GDM1 (cell line): ENCODE measurements around the gene MMP20.

ENCODE experiments used
- DNase-seq: peaks from one replicate; lab custom pipeline; 2025; lab: John Stamatoyannopoulos, UW

Gene MMP20

DNA sequence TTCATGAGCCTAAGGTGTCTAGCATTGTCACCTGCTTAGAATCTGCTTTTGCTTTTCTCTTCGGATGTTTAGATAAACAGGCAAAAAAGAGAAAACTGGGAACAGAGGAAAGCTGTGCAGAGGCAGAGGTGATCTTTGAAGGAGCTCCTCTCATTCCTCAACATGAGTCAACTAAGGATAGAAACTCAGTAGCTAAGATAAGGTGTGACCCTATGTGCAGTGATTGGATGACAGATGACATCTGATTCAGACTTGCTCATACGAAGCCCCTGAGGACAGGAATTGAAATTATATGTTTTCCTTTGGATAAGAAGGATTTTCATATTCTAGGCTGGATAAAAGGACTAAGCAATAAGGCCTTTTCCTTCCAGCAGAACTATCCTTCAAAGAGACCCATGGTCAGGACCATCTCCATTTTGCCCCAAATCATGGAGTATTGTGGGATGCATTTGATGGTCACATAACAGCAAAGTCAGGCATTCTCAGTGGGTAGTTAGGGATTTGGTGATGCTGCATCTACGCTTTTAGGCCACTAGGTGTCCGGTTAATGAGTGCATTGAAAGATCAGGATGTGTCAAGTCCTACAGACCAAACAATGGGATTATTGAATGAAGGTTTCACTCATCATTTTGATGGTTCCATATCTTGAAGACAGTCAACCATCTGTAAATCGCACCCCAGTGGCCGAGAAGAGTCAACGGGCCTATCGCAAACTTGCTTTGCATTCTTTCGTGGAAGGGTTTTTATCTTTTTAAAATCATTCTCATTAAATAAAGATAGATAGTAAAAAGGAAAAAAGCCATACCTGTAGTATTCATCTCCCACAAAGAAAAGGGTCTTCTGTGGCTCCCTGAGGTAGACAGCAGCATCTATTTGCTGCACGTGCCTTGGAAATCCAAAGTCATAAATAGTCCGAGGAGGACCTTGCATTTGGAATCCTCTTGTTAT lies 32.2 kb downstream of the MMP20 start:
- no peak for DNase-seq

DNA sequence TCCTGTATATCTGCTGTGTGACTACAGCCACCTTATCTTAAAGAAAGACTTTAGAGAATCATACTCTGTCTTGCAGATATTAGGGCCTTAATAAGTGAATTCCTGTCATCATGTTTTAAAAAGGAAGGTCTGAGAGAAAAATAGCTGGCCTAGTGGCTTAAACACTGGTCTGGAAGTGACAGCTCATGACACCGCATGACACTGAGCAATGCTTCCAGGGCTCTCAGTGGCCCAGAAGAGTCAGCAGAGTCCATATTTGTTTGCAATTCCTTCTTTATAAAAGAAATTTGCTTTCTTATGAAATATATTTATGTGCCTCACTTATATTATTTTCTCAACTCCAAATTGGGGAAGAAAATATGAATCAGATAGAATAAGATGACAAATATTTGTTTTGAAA lies 33.0 kb downstream of the MMP20 start:
- no peak for DNase-seq

DNA sequence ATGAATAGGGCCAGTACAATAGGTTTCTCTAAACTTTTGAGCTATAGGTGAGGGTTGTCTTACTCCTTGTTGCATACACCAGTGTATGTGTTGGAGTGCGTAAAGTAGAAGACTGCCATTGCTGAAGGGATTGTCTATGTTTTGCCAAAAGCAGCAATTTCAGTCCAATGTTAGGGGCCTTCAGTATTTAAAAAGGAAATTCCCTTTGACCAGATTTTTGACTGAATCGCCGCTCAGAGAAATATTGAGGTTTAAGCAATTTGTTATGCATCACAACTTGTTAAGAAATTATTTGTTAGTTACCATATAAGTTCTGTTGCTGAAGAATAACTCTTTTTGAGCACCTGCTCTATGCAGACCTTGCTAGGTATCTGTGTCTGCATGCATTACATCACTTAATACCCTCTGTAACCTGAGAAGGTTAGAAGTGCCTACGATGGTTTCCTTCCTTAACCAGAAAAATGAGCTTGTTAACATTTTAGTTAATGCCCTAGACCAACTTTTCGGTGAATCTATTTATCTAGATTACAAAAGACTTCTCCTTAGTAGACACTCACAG lies 33.9 kb downstream of the MMP20 start:
- no peak for DNase-seq

DNA sequence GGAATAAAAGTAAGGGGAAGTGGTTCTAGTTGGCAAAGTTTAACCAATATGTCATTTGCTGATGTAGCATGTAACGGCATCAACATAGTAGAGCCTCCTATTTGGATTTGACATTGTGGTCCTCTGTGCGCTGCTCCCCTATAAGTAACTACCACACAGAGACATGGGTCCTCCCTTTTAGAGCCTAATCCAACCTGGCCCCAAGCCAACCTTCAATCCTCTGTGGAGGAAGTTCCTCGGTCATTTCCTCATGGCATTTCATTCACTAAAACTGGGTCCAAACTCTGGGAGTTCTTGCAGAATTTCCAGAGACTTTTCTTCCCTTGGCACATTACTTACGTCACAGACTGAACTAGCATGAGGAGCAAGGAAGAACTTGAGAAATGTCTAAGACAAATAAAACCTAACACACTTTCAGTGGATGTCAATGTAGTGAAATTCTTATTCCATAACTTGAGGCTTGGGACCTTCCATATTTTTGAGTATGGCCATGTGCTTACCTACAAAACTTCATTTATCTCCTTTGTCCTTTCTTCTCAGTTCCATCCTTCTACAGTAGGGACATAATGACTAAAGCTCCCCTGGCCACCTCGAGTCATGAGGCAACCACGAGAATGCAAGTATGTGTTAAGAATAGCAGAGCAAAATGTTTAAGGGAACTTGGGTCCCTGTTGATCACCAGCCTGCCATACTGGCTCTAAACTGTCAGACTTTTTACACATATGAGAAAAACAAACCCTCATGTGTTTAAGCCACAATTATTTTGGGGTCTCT lies 34.7 kb downstream of the MMP20 start:
- DNase-seq: peak; percentile 10

DNA sequence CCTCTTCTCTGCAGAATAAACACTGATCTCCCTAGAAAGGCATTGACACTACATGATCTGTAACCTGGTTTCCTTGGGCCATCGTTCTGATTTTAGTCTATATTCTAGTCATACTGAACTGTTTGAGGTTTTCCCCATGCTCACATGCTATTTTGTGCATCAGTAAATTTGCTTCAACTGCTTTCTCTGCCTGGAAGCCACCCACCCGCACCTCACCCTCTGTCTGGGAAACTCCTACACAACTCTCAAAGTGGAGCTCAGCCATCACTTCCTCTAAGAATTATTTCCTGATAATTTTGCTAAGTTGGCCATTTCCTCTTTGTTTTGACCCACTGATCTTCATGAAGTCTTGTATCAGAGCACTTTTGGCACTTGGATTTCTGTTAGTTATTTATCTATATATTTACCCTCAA lies 36.1 kb downstream of the MMP20 start:
- DNase-seq: no peak

DNA sequence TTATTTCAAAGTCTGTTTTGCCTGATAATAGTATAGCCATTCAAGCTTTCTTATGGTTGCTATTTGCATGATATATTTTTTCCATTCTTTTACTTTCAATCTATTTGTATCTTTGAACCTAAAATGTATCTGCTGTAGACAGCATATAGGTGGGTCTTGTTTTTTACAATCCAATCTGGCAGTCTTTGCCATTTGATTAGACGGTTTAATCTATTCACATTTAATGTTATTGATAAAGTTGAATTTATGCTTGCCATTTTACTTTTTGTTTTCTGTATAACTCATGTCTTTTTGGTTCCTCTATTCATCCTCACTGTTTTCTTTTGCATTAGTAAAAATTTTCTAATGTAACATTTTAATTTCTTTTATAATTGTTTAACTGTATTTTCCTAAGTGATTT lies 37.4 kb downstream of the MMP20 start:
- no peak for DNase-seq

DNA sequence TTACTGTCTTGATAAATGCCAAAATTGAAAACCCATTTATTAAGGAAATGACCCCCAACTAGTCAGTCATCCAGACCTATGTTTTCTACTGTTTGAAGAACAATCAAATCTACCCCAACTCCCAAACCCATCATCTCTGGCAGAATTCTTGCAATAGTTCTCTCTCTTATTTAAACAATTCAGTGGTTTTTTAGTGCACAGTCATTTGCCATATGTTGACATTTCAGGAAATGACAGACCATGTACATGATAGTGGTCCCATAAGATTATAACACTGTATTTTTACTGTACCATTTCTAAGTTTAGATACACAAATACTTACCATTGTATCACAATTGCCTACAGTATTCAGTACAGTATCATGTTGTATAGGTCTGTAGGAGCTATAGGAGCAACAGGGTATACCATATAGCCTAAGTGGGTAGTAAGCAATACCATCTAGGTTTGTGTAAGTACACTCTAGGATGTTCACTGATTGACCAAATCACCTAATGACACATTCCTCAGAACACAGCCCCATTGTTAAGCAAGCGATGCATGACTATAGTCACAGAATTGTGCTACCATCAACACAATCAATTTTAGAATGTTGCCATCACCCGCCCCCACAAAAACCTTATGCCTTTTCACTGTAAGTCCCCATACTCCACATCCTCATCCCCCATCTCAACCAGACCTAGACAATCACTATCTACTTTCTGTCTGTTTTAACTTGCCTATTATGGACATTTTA lies 41.8 kb downstream of the MMP20 start:
- no peak for DNase-seq

DNA sequence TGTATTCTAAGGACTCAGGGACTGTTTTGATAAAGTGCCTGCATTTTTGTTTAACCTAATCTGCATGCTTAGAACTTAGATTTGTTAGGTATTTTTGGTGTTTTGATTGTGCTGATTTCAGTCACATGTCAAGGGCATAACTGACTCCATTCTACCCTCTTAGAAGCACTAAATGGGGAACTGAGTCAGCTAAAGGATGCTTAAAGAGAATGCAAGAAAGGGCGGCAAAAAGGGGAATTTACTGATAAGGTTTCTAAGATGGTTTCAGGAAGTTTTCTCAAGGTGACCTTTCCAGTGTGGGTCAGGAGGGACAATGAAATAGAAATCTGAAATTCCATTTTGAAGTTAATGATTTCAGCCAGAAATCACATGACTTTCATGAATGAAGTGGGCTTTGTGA lies 43.0 kb downstream of the MMP20 start:
- no peak for DNase-seq

DNA sequence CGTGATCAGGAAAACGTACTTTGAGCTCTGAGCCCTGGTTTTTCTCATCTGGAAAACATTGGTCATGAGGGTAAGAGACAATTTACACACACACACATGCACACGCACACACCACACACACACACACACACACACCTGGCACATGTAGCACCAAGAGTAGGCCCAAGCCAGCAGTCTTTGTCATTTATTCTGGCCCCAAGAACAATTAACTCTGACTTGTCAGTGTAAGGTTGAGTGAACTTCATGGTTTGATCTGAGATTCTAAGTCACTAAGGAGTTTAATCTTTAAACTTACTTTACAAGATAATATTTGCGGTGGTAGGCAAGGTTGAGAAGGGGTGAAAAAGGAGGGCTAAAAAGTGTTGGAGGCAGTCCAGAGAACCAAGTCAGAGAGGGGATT lies 44.1 kb downstream of the MMP20 start:
- DNase-seq: no peak

DNA sequence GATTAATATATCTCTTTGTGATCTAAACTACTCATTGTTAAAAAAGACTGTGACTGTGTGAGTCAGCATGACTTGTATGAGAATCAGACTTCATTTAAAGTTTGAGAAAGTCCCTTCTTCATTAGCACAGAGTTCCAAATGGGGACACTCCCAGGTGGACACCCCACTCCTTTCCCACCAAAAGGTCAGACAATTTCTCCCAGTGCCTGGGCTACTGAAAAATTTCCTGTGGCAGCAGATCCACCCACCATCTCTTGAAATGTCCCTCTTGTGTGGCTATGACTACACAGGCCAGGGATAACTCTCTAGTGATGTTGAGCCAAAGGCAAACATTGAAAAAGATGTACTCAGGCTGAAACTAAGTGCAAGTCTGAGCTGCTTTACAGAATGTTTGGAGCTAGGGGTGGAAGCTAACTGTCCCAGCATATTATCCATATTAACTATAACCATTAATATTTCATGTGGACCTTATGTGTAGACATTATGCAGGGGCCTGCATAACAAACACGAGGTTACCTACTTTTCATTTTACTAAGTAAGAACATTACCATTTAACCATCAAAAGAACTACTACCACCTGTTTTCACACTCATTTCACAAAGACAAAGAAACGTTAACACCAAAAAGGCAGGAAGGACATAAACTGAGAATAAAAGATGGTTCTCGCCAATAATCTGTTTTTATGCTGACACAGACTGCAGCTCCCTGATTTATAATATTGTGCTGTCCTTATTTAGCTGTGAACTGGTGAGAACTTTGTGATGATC lies 44.8 kb downstream of the MMP20 start:
- no peak for DNase-seq

DNA sequence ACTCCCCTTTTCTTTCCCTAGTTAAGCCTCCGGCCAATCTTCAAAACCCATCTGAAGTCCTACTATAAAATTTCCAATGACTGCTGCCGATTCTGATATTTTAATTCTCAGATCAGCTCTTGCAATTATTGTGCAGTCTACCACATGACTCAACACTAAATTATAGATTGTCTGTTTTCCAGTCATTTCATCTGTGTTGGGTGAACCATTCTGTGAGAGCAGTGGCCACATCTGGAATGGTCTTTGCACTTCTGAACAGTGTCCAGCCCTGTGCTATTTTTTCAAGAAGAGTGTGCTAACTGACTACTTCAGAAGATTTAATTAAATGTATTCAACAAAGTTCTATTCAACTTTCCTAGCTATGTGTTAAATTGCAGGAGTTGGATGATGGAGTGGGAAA lies 47.4 kb downstream of the MMP20 start:
- DNase-seq: no peak

DNA sequence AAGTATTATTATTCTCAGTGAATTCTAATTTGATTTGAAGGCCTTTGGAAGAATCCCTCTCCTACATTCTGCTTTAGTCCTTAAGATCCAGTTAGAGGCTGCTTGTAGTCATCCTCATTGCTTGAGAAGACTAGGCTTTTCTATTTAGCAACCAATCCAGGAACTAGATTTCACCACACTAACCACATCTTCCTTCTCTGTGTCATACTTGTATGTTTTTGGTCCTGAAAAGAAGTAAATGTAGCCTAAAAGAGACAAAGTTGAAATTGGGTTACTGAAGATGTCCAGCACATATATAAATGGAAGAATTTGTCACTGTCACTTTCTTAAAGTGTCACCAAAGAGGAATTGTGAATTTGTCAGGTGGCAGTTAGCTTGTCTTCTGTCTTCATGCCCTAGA lies 48.0 kb downstream of the MMP20 start:
- DNase-seq: peak; percentile 51

DNA sequence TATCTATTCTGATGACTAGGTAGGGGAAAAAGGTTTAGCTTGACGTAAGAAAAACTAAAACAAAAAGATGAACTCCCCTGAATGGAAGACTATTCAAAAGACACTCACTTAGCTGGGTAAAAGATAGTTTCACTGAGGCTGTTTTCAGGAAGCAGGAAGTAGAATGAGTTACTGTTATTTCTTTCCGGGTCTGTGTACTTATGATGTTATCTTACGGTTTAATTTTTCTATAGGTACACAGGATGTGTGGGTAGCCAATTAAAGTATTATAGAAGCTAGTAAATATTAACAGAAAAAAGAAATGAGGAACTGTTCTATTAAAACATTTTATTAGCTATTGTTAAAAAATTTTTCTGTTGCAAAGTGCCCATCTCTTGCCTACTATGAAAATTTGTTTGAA lies 48.8 kb downstream of the MMP20 start:
- no peak for DNase-seq

DNA sequence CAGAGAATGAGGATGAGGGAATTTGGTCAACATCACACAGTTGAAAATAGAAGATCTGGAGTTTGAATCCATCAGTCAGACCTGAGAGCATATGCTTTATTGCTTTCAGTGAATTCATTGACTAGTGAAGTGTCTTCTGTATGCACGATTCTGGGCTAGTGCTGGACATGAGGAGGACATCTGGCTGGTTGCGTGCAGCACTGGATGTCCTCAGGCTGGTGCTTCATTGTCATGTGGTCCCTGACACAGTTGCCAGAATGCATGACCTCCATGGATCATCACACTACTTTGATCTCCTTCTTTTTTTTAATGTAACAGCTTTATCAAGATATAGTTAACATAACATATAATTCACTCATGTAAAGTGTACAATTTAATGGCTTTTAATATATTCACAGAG lies 50.1 kb downstream of the MMP20 start:
- DNase-seq: no peak

DNA sequence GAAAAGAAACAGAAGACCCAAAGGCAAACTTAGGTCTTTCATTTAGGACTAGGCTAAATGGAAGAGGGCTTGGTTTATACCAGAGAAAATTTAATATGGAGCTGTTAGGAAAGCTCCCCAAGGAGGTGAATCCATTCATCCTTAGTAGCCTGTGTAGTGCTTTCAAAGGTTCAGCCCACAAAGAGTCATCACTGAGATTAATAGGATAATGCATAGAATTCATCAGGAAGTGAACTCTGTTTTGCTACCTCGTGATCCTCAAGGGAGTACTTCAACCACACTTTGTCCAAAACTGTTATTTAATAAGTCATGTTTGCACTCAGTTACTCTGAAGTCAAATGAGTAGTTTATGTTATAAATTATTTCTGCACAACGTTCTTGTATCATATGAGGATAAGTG lies 51.3 kb downstream of the MMP20 start:
- DNase-seq: no peak

DNA sequence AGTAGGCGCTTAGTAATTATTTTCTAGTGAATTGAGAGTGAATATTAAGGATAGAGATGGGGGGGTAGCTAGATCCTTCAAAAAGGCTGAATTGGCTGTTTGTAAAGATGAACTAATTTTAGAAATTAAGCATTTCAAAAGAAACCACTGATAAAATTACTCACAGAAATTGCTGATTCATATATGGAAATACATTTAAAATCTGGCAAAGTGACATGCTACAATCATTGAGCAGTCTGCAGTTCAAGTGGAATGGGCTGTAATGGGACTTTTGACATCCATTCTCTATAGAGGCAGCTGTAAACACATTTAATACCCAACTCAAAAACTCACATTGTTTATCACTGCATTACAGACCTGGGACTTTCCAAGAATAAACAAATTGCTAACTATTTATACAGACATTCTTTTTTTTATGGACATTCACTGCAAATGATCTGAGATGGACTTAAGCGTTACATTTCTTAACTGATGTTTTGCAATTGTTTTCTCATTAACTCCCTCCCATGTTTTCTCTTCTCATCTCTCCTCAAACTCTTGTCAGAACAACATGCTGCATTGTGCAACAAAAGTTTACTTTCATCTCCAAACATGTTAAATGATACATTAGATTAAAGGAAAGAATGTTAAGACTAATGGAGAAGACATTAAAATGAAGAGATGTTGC lies 52.4 kb downstream of the MMP20 start:
- DNase-seq: no peak

DNA sequence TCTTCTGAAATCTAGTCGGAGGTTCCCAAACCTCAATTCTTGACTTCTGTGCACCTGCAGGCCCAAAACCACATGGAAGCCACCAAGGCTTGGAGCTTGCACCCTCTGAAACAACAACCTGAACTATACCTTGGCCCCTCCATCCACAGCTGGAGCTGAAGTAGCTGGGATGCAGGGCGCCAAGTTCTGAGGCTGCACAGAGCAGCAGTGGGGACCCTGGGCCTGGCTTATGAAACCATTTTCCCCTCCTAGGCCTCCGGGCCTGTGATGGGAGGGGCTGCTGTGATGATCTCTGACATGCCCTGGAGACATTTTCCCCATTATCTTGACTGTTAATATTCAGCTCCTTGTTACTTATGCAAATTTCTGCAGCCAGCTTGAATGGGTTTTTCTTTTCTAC lies 56.3 kb downstream of the MMP20 start:
- no peak for DNase-seq

DNA sequence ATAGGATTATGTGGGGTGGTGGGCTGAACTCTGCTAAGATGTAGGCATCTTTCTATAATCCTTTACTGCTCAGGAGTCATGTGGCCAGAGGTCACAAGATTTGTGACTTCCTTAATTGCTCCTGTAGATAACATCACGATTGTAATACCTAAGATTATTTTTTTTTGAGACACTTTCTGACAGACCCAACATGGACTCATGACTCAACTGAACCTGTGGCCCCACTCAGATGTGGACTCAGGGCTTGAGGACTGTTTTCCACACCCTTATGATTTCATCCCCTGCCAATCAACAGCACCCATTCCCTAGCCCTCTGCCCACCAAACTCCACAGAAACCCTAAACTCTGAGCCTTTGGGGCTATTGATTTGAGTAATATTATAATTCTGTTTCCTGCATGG lies 59.0 kb downstream of the MMP20 start:
- DNase-seq: no peak

DNA sequence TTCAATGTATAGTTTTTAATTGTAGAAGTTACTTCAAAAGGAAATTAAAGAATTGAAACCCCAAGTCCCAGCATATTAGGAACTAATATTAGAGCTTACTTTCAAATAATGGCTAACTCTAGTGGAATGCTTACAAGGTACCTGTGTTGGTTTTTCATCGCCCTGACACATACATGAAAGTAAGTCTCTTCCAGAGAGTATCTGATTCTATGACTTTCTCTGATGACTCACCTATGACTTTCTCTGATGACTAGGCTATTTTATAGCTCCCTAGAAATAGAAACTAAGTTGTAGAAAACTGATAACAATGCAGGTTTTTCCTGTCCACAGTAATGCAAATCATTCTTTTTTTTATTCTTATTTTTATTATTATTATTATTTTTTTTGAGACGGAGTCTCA lies 61.0 kb downstream of the MMP20 start:
- no peak for DNase-seq

DNA sequence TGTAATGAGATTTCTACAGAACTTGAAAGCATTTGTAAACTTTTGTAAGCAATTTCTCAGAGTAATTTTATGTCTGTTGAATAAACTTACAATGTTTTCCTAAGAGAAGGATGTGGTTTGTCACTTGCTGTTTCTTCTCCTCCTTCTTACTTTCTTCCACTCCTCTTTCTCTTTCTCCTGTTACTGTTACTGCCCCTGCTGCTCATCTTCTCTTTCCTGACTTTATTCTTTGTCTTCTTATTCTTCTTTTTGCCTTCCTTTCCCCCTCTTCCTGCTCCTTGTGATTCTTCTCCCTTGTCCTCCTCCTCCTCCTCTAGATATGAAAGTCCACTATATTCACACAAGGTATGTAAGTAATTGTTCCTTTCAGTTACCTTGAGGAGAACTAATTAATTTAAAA lies 63.5 kb downstream of the MMP20 start:
- DNase-seq: no peak

DNA sequence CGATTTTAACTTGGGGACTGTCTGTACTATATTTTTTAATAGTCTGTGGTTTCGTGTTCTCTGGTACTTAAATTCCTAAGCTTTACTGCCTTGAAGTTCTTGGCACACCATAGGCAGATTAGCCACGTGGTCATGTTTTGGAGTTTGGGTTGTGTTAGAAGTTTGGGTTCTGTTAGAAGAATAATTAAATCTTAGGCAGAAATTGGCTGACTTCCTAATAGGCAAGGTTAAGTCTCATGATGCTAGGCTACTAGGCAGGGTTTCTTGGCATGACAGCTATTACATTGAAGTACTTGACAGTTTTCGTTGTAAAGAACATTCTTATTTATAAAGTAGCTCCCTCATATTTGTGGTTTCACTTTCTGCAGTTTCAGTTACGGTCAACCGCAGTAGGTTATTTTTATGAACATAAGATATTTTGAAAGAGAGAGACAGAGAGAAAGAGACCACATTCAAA lies 64.5 kb downstream of the MMP20 start:
- peak; percentile 43 for DNase-seq
